Fibroblast of the aortic adventitia (primary cell): Measurements from ENCODE around the gene SPECC1. TPM values are rescaled to one million over a fixed set of nuclear protein-coding genes. Genes with fewer than 3 reads are reported as not detected.

Experiments used
- DNase-seq: peaks from one replicate; pipeline ENCODE4 v3.0.0-alpha.2; 2010; ENCODE audit warnings: low read depth
- H3K4me3 ChIP-seq: 2 replicates; pipeline ENCODE4 v1.5.1; 2011; ENCODE audit warnings: low read depth, mild to moderate bottlenecking, control low read depth, low read length, moderate library complexity
- total RNA-seq: library from RNA; depleted of rRNA; stranded (reverse); fragments of >200 nt; gene quantifications from 2 replicates; pipeline ENCODE4 v1.2.3, GENCODE V29; 2012; ENCODE audit warnings: low replicate concordance
- TF ChIP-seq, protein P1 (sequence below): IDR thresholded peaks from 2 replicates; pipeline ENCODE4 v1.5.1; 2011; ENCODE audit warnings: mild to moderate bottlenecking, low read length, control low read depth, inconsistent platforms; ENCODE audit not compliant: insufficient read depth

SPECC1 gene
- total RNA-seq, 1 donor: 16.8 TPM

DNA sequence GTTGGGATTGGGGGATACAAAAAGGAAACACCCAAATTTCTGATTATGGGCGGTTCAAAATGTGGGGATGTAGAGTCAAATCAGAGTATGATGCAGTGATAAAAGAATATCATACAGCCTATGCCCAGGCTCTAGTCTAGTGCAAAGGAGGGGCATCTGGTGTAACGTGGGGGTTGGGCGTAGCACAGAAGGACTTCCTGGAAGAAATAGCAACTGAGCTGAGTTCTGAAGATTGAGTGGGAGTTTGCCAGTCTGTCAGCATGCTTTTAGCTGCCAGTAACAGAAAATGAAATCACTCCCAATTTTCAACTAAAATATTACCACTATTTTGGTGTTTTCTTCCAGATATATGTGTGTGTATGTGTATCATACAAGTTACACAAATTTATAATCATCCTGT, 196.9 kb downstream of the SPECC1 start:
- TF ChIP-seq, protein P1, sequence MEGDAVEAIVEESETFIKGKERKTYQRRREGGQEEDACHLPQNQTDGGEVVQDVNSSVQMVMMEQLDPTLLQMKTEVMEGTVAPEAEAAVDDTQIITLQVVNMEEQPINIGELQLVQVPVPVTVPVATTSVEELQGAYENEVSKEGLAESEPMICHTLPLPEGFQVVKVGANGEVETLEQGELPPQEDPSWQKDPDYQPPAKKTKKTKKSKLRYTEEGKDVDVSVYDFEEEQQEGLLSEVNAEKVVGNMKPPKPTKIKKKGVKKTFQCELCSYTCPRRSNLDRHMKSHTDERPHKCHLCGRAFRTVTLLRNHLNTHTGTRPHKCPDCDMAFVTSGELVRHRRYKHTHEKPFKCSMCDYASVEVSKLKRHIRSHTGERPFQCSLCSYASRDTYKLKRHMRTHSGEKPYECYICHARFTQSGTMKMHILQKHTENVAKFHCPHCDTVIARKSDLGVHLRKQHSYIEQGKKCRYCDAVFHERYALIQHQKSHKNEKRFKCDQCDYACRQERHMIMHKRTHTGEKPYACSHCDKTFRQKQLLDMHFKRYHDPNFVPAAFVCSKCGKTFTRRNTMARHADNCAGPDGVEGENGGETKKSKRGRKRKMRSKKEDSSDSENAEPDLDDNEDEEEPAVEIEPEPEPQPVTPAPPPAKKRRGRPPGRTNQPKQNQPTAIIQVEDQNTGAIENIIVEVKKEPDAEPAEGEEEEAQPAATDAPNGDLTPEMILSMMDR: no peak
- no peak overlapping the region for H3K4me3 ChIP-seq
- DNase-seq: no peak

DNA sequence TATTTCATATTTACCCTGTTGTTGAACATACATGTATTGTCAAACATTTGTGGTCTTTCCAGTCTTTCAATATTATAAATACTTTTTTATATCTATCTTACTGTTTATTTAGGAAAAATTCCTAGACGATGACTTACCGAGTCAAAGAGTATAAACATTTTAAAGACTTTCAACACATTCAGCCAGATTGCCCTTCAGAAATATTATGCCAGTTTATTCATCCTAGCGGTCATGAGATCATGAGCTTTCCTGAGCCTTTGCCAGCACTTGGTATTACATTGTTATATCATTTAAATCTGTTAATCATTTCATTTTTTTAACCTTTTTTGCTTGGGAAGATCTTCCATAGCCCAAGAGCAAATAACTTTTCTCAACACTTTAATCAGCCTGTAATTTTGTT, 197.4 kb downstream of the SPECC1 start:
- DNase-seq: peak; percentile 73
- no peak overlapping the region for H3K4me3 ChIP-seq
- TF ChIP-seq, protein P1: no peak

DNA sequence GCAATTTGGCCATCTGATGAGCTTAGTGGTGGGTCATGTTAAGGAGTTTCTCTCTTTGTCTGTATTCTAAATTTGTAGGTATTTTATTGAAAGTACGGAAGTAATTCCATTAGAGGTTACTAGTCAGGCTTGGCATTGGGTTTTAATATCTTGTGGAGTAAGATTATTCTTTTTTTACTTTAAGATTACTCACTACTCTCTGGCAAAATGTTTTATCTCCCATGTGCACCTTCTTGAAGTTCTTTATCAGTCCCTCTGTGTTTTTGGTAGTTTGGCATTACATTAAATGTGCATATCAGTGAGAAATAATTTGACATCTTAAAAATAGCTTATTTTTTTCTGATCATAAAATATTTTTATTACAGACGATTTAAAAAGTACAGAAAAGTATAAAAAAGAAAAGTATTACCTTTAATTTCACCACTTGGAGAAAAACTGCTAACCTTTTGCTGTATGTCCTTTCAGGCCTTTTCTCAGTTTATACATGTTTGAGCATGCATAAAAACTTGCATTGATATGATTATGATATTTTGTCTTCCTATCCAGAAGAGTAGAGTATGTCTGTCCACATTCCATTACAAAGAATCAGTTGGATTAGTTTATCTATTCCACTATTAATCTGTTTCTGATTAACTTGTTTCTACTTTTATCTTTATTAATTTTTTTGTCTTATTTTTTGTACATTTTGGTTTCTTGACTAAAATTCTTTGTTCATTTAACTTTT, 198.3 kb downstream of the SPECC1 start:
- DNase-seq: no peak
- TF ChIP-seq, protein P1: no peak
- H3K4me3 ChIP-seq: no peak overlapping the region

DNA sequence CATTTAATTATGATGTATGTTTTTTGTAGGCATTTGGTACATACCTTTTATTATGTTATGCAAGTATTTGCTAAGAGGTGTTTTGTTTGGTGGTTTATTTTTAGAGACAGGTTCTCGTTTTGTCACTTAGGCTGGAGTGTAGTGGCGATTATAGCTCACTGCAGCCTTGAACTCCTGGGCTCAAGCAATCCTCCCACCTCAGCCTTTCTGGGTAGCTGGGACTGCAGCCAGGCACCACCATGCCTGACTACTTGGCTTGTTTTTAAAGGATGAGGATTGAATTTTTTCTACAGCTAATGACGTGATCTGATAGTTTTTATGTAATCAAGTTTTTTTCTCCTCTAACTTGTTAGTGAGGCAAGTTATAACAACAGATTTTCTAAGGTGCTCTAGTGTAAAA, 199.6 kb downstream of the SPECC1 start:
- TF ChIP-seq, protein P1: no peak
- H3K4me3 ChIP-seq: no peak overlapping the region
- DNase-seq: no peak

DNA sequence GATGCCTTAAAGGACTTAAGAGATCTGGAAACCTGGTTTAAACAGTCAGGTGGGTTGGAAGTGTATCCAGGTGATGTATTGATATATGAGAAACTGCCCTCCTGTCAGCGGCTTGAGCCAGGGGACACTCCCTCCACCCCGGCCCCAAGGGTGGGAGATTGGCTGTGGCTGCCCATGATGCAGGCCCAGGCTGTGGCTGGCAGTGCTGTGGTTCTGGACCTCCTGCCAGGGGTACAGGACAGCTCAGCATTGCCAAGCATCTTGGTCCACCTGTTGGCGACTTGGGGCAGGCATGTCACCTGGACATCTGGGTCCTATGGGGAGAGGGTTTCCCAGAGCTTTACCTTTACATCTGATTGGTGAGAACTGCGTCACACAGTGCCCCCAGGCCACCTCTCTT, 201.0 kb downstream of the SPECC1 start:
- H3K4me3 ChIP-seq: no peak overlapping the region
- no peak for DNase-seq
- TF ChIP-seq, protein P1: no peak

DNA sequence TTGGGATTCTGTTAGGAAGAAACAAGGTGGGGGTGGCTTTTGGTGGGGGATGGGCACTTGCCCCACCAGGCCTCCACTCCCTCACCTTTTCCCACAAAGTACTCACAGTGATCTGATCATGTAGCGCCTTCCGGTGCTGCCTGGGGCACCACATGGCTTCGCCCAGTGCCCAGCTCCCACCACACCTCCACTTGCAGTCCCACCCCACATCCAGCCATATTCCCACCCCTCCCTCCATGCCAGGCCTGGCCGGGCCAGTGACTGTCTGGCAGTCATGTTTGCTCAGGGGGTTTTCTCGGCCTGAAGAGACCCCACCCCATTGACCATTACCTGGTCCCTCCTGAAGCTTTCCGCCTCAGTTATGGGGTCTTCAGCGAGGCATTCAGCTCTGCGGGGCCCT, 201.5 kb downstream of the SPECC1 start:
- no peak for DNase-seq
- TF ChIP-seq, protein P1: no peak
- H3K4me3 ChIP-seq: no peak overlapping the region

DNA sequence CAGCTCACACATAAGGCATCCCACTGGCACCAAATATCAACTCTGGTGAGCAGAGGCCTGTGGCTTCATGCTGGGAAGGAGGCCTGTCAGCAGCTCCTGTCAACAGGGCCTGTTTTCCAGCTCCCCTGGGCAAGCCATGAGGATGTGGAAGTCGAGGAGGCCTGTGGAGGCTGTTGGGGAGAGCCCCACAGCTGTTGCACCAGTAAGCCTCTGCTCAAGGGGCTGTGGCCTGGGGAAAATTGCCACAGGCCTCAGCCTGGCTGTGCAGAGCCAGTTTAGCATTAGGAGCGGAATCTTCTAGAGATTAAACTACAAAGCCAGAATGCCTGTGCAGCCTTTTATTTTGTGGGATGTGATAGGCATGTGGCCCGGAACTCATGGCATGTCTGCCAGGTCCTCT, 202.1 kb downstream of the SPECC1 start:
- TF ChIP-seq, protein P1: no peak
- DNase-seq: no peak
- H3K4me3 ChIP-seq: no peak overlapping the region
